Neural cell (in vitro differentiated cells): ENCODE data around the gene MALAT1. TPM values are rescaled to one million over a fixed set of nuclear protein-coding genes. Genes with fewer than 3 reads are reported as not detected.
"Not testable (repeated sequence)": the region's sequence is repeated elsewhere in the genome, so short reads cannot be mapped to it uniquely, and the experiment has no call there.

Experiments used
- H2AFZ ChIP-seq: fragments of 200-600, 300-800 bp; sonication (generic), shearing (Covaris generic); 2 replicates; pipeline ENCODE4 v1.6.0; 2014; ENCODE audit warnings: low read depth, mild to moderate bottlenecking, antibody characterized with exemption, low read length, moderate library complexity
- H3F3A ChIP-seq: fragments of 200-600 bp; shearing (Covaris generic); 2 replicates; pipeline ENCODE4 v1.6.1; 2016; ENCODE audit warnings: mild to moderate bottlenecking, moderate library complexity, mixed read lengths, antibody characterized with exemption, low read length; ENCODE audit not compliant: insufficient read depth, poor library complexity, severe bottlenecking
- H3K27ac ChIP-seq: fragments of 200-600, 300-800 bp; sonication (generic), shearing (Covaris generic); 2 replicates; pipeline ENCODE4 v1.5.1; 2014; ENCODE audit warnings: mild to moderate bottlenecking, low read length, moderate library complexity
- H3K27me3 ChIP-seq: fragments of 300-800, 200-600 bp; sonication (generic), shearing (Covaris generic); 2 replicates; pipeline ENCODE4 v1.6.0; 2014; ENCODE audit warnings: mild to moderate bottlenecking, low read depth, low read length, moderate library complexity; ENCODE audit not compliant: insufficient read depth
- H3K36me3 ChIP-seq: fragments of 300-800, 200-600 bp; sonication (generic), shearing (Covaris generic); 2 replicates; pipeline ENCODE4 v1.5.1; 2014; ENCODE audit warnings: mild to moderate bottlenecking, antibody characterized with exemption, low read length, moderate library complexity; ENCODE audit not compliant: insufficient read depth
- H3K4me2 ChIP-seq: fragments of 300-800, 200-600 bp; sonication (generic), shearing (Covaris generic); 2 replicates; pipeline ENCODE4 v1.6.0; 2014; ENCODE audit warnings: mild to moderate bottlenecking, low read length
- H3K4me3 ChIP-seq: fragments of 300-800, 200-600 bp; sonication (generic), shearing (Covaris generic); 2 replicates; pipeline ENCODE4 v1.5.1; 2014; ENCODE audit warnings: mild to moderate bottlenecking, low read length, moderate library complexity
- H3K79me2 ChIP-seq: fragments of 200-600 bp; shearing (Covaris generic); replicated peaks from 2 replicates; pipeline ENCODE4 v1.6.0; 2014; ENCODE audit warnings: mild to moderate bottlenecking, low read length, moderate library complexity; ENCODE audit not compliant: insufficient read depth
- H3K9ac ChIP-seq: fragments of 300-800, 200-600 bp; sonication (generic), shearing (Covaris generic); 2 replicates; pipeline ENCODE4 v1.6.1; 2016; ENCODE audit warnings: mild to moderate bottlenecking, low read length, mixed read lengths
- H3K9me2 ChIP-seq: fragments of 200-600 bp; shearing (Covaris generic); 2 replicates; pipeline ENCODE4 v1.6.1; 2016; ENCODE audit warnings: mild to moderate bottlenecking, low read length, mixed read lengths; ENCODE audit not compliant: insufficient read depth
- H3K9me3 ChIP-seq: fragments of 200-600, 300-800 bp; sonication (generic), shearing (Covaris generic); 2 replicates; pipeline ENCODE4 v1.6.1; 2016; ENCODE audit warnings: mild to moderate bottlenecking, mixed run types, low read length, moderate library complexity, mixed read lengths
- H4K20me1 ChIP-seq: fragments of 200-600 bp; shearing (Covaris generic); 2 replicates; pipeline ENCODE4 v1.6.1; 2016; ENCODE audit warnings: mild to moderate bottlenecking, mixed run types; ENCODE audit not compliant: insufficient read depth
- EP300 ChIP-seq: fragments of 450-650 bp; conservative IDR thresholded peaks from 2 replicates; pipeline ENCODE4 v1.6.1; 2014; ENCODE audit warnings: antibody characterized with exemption, mild to moderate bottlenecking, moderate library complexity; ENCODE audit not compliant: poor library complexity, severe bottlenecking
- EZH2 ChIP-seq: fragments of 200-600, 300-800 bp; shearing (Covaris generic), sonication (generic); IDR thresholded peaks from 2 replicates; pipeline ENCODE4 v1.6.1; 2014; ENCODE audit warnings: antibody characterized with exemption, low read length, borderline replicate concordance, mild to moderate bottlenecking; ENCODE audit not compliant: insufficient read depth, poor library complexity, severe bottlenecking
- MXI1 ChIP-seq: fragments of 450-650 bp; conservative IDR thresholded peaks from 2 replicates; pipeline ENCODE4 v1.6.1; 2014; ENCODE audit warnings: antibody characterized with exemption, mild to moderate bottlenecking; ENCODE audit not compliant: poor library complexity, severe bottlenecking
- POLR2AphosphoS5 ChIP-seq: IDR thresholded peaks from 2 replicates; pipeline ENCODE4 v1.6.1; 2012
- RAD21 ChIP-seq: fragments of 450-650 bp; conservative IDR thresholded peaks from 2 replicates; pipeline ENCODE4 v1.6.1; 2014; ENCODE audit warnings: antibody characterized with exemption, mild to moderate bottlenecking, moderate library complexity
- SMC3 ChIP-seq: fragments of 450-650 bp; conservative IDR thresholded peaks from 2 replicates; pipeline ENCODE4 v1.6.1; 2014; ENCODE audit warnings: antibody characterized with exemption, mild to moderate bottlenecking, moderate library complexity; ENCODE audit not compliant: poor library complexity
- TAF1 ChIP-seq: IDR thresholded peaks from 2 replicates; pipeline ENCODE4 v1.6.1; 2012; ENCODE audit warnings: low read depth
- polyA plus RNA-seq: library from polyadenylated mRNA; depleted of rRNA; stranded (reverse); fragments of >200 nt; gene quantifications from 2 replicates; pipeline ENCODE4 v1.2.3, GENCODE V29; 2014
- TF ChIP-seq, protein P1 (sequence below): IDR thresholded peaks from 2 replicates; pipeline ENCODE4 v1.6.1; 2012; ENCODE audit warnings: borderline replicate concordance
- TF ChIP-seq, protein P2 (sequence below): fragments of 450-650 bp; IDR thresholded peaks from 2 replicates; pipeline ENCODE4 v1.5.1; 2014; ENCODE audit warnings: antibody characterized with exemption, mild to moderate bottlenecking, moderate library complexity; ENCODE audit not compliant: poor library complexity, severe bottlenecking

The MALAT1 gene
- polyA plus RNA-seq, 1 donor from 2014 or later, result 1,383 TPM

- H3K27ac ChIP-seq, result no peak overlapping the region
- H3K9me3 ChIP-seq, result no peaks in the 10 kb centered on the region
- TF ChIP-seq RAD21 (no peak), EZH2 (no peak), MXI1 (no peak), SMC3 (no peak), POLR2AphosphoS5 (no peak), TAF1 (no peak), EP300 (no peak)
- TF ChIP-seq, protein P1, sequence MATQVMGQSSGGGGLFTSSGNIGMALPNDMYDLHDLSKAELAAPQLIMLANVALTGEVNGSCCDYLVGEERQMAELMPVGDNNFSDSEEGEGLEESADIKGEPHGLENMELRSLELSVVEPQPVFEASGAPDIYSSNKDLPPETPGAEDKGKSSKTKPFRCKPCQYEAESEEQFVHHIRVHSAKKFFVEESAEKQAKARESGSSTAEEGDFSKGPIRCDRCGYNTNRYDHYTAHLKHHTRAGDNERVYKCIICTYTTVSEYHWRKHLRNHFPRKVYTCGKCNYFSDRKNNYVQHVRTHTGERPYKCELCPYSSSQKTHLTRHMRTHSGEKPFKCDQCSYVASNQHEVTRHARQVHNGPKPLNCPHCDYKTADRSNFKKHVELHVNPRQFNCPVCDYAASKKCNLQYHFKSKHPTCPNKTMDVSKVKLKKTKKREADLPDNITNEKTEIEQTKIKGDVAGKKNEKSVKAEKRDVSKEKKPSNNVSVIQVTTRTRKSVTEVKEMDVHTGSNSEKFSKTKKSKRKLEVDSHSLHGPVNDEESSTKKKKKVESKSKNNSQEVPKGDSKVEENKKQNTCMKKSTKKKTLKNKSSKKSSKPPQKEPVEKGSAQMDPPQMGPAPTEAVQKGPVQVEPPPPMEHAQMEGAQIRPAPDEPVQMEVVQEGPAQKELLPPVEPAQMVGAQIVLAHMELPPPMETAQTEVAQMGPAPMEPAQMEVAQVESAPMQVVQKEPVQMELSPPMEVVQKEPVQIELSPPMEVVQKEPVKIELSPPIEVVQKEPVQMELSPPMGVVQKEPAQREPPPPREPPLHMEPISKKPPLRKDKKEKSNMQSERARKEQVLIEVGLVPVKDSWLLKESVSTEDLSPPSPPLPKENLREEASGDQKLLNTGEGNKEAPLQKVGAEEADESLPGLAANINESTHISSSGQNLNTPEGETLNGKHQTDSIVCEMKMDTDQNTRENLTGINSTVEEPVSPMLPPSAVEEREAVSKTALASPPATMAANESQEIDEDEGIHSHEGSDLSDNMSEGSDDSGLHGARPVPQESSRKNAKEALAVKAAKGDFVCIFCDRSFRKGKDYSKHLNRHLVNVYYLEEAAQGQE, result no peak
- TF ChIP-seq, protein P2, sequence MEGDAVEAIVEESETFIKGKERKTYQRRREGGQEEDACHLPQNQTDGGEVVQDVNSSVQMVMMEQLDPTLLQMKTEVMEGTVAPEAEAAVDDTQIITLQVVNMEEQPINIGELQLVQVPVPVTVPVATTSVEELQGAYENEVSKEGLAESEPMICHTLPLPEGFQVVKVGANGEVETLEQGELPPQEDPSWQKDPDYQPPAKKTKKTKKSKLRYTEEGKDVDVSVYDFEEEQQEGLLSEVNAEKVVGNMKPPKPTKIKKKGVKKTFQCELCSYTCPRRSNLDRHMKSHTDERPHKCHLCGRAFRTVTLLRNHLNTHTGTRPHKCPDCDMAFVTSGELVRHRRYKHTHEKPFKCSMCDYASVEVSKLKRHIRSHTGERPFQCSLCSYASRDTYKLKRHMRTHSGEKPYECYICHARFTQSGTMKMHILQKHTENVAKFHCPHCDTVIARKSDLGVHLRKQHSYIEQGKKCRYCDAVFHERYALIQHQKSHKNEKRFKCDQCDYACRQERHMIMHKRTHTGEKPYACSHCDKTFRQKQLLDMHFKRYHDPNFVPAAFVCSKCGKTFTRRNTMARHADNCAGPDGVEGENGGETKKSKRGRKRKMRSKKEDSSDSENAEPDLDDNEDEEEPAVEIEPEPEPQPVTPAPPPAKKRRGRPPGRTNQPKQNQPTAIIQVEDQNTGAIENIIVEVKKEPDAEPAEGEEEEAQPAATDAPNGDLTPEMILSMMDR, result no peak
- no peak overlapping the region for H3K9ac ChIP-seq
- H3F3A ChIP-seq, result no peaks in the 10 kb centered on the region
- no peak overlapping the region for H2AFZ ChIP-seq
- no peaks in the 10 kb centered on the region for H3K27me3 ChIP-seq
- H3K4me2 ChIP-seq, result no peak overlapping the region
- no peaks in the 10 kb centered on the region for H3K79me2 ChIP-seq
- H3K36me3 ChIP-seq, result no peaks in the 10 kb centered on the region
- no peaks in the 10 kb centered on the region for H4K20me1 ChIP-seq
- H3K9me2 ChIP-seq, result no peaks in the 10 kb centered on the region
- H3K4me3 ChIP-seq, result no peak overlapping the region
Measured at GRCh38 chr11:65459552-65459951, 39.3 kb upstream of the MALAT1 start.

GRCh38 chr11:65465471-65465870, 33.4 kb upstream of the MALAT1 start:
- H3K79me2 ChIP-seq, H3K9ac ChIP-seq, H3K27me3 ChIP-seq, H3K4me2 ChIP-seq, H3K9me2 ChIP-seq, H3K27ac ChIP-seq, H3K9me3 ChIP-seq, H3K4me3 ChIP-seq, H3K36me3 ChIP-seq, H4K20me1 ChIP-seq, H3F3A ChIP-seq, H2AFZ ChIP-seq: not testable (repeated sequence)

DNA sequence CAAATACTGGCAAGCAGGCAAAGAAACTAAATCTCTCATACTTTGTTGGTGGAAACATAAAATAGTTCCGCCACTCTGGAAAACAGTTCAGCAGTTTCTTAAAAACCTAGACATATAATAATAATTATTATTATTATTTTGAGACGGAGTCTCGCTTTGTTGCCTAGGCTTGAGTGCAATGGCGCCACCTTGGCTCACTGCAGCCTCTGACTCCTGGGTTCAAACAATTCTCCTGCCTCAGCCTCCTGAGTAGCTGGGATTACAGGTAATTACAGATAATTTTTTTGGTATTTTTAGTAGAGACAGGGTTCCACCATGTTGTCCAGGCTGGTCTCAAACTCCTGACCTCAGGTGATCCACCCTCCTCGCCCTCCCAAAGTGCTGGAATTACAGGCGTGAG, 31.5 kb upstream of the MALAT1 start:
- not testable (repeated sequence) for H3F3A ChIP-seq, H3K36me3 ChIP-seq, H3K4me3 ChIP-seq, H3K9ac ChIP-seq, H3K9me3 ChIP-seq, H3K79me2 ChIP-seq, H4K20me1 ChIP-seq, H3K9me2 ChIP-seq, H2AFZ ChIP-seq, H3K27ac ChIP-seq, H3K27me3 ChIP-seq, H3K4me2 ChIP-seq
